Measurements from ENCODE around the gene SLC33A1.

DNA sequence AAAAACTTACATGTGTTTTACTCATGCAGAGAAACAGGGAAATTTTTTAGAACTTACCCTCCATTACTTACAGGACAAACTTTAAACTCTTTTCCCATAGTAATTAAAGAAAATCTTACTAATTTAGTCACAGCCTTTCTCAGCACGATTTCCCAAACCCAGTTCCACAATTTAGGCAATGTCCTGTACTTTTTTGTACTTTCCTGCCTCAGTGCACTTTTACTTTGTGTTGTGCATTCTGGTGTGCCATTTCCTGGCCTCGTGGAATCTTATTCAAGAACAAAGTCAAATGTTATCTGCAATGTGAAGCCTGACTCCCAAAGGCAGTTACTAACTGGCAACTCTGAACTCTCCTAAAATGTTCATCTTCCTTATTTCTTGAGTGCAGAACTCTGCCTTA, 1.9 kb downstream of the SLC33A1 start:
- TF ChIP-seq CEBPB (IDR thresholded peaks at IDR 0.05; ENCODE audit: low read depth), result no peak
- no peak for TF ChIP-seq YY1 (IDR thresholded peaks at IDR 0.05; ENCODE audit: extremely low read depth, insufficient replicate concordance, low read depth, low read length)
- TF ChIP-seq, protein P1, sequence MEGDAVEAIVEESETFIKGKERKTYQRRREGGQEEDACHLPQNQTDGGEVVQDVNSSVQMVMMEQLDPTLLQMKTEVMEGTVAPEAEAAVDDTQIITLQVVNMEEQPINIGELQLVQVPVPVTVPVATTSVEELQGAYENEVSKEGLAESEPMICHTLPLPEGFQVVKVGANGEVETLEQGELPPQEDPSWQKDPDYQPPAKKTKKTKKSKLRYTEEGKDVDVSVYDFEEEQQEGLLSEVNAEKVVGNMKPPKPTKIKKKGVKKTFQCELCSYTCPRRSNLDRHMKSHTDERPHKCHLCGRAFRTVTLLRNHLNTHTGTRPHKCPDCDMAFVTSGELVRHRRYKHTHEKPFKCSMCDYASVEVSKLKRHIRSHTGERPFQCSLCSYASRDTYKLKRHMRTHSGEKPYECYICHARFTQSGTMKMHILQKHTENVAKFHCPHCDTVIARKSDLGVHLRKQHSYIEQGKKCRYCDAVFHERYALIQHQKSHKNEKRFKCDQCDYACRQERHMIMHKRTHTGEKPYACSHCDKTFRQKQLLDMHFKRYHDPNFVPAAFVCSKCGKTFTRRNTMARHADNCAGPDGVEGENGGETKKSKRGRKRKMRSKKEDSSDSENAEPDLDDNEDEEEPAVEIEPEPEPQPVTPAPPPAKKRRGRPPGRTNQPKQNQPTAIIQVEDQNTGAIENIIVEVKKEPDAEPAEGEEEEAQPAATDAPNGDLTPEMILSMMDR (IDR thresholded peaks at IDR 0.05 in 2 of 3, conservative IDR thresholded peaks at IDR 0.05 in 1 of 3; ENCODE audit: borderline replicate concordance in 1 of 3, insufficient read depth in 1 of 3, low read depth in 2 of 3, low read length in 2 of 3), result no peak
- TF ChIP-seq, protein P2, sequence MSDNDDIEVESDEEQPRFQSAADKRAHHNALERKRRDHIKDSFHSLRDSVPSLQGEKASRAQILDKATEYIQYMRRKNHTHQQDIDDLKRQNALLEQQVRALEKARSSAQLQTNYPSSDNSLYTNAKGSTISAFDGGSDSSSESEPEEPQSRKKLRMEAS (IDR thresholded peaks at IDR 0.05), result no peak
- TF ChIP-seq POLR2A (IDR thresholded peaks at IDR 0.05; ENCODE audit: borderline replicate concordance, extremely low read depth, insufficient read depth, insufficient read length), result no peak
- no peak for TF ChIP-seq POLR2AphosphoS5 (IDR thresholded peaks at IDR 0.05; ENCODE audit: low read depth, low read length)

Measured in HCT116 (cell line).